Measurements from ENCODE around the gene SLC12A1. TPM values are rescaled to one million over a fixed set of nuclear protein-coding genes. Genes with fewer than 3 reads are reported as not detected.

SLC12A1 gene
- total RNA-seq, 1 donor from 2014 or later, result not detected

- H3K36me3 ChIP-seq (ENCODE audit: control insufficient read depth, insufficient read depth, low read length), result no peaks in the 10 kb centered on the region
- FAIRE-seq, result no peak
- H3K27me3 ChIP-seq (ENCODE audit: control insufficient read depth, insufficient read depth, low read length), result peaks cover 1% of the 10 kb centered on the region
- DNase-seq (ENCODE audit: low read depth), result peak; percentile 44
- peak overlapping the region; percentile 46 for H3K4me3 ChIP-seq (ENCODE audit: low read depth, low read length)
- TF ChIP-seq CTCF (IDR thresholded peaks at IDR 0.05; ENCODE audit: insufficient read depth, low read length, severe bottlenecking), result no peak
Observed at GRCh38 chr15:48177383-48177765, 28.7 kb upstream of the SLC12A1 start.

GRCh38 chr15:48177766-48178647, 28.1 kb upstream of the SLC12A1 start, which contains the start of gene MYEF2:
Gene MYEF2, minus strand, starts transcription at chr15:48178295. Its CDS starts 58 bp downstream, at chr15:48178237.
- peak; percentile 1 for TF ChIP-seq CTCF (IDR thresholded peaks at IDR 0.05; ENCODE audit: insufficient read depth, low read length, severe bottlenecking)
- Histone ChIP-seq H3K36me3 (ENCODE audit: control insufficient read depth, insufficient read depth, low read length) (no peaks in the 10 kb centered on the region), H3K4me3 (ENCODE audit: low read depth, low read length) (peak within 1 kb of the TSS; percentile 46), H3K27me3 (ENCODE audit: control insufficient read depth, insufficient read depth, low read length) (peaks cover 1% of the 10 kb centered on the region)
- FAIRE-seq, result no peak
- DNase-seq (ENCODE audit: low read depth), result peak; percentile 22

GRCh38 chr15:48178648-48178931, 27.5 kb upstream of the SLC12A1 start:
- H3K36me3 ChIP-seq (ENCODE audit: control insufficient read depth, insufficient read depth, low read length), result no peaks in the 10 kb centered on the region
- FAIRE-seq (no peak), DNase-seq (ENCODE audit: low read depth) (no peak)
- peaks cover 1% of the 10 kb centered on the region for H3K27me3 ChIP-seq (ENCODE audit: control insufficient read depth, insufficient read depth, low read length)
- TF ChIP-seq CTCF (IDR thresholded peaks at IDR 0.05; ENCODE audit: insufficient read depth, low read length, severe bottlenecking), result no peak
- no peak overlapping the region for H3K4me3 ChIP-seq (ENCODE audit: low read depth, low read length)

GRCh38 chr15:48182749-48183148, 23.4 kb upstream of the SLC12A1 start:
- H3K4me3 ChIP-seq (ENCODE audit: low read depth, low read length), result no peak overlapping the region
- no peaks in the 10 kb centered on the region for H3K36me3 ChIP-seq (ENCODE audit: control insufficient read depth, insufficient read depth, low read length)
- FAIRE-seq, result no peak
- peaks cover 1% of the 10 kb centered on the region for H3K27me3 ChIP-seq (ENCODE audit: control insufficient read depth, insufficient read depth, low read length)
- no peak for DNase-seq (ENCODE audit: low read depth)
- no peak for TF ChIP-seq CTCF (IDR thresholded peaks at IDR 0.05; ENCODE audit: insufficient read depth, low read length, severe bottlenecking)

- H3K4me3 ChIP-seq (ENCODE audit: low read depth, low read length), result no peak overlapping the region
- DNase-seq (ENCODE audit: low read depth) (no peak), FAIRE-seq (no peak)
- no peaks in the 10 kb centered on the region for H3K36me3 ChIP-seq (ENCODE audit: control insufficient read depth, insufficient read depth, low read length)
- no peak for TF ChIP-seq CTCF (IDR thresholded peaks at IDR 0.05; ENCODE audit: insufficient read depth, low read length, severe bottlenecking)
- H3K27me3 ChIP-seq (ENCODE audit: control insufficient read depth, insufficient read depth, low read length), result no peaks in the 10 kb centered on the region
Observed at GRCh38 chr15:48185529-48185928, 20.6 kb upstream of the SLC12A1 start.

GRCh38 chr15:48186271-48186670, 19.8 kb upstream of the SLC12A1 start:
- FAIRE-seq (no peak), DNase-seq (ENCODE audit: low read depth) (no peak)
- TF ChIP-seq CTCF (IDR thresholded peaks at IDR 0.05; ENCODE audit: insufficient read depth, low read length, severe bottlenecking), result no peak
- no peaks in the 10 kb centered on the region for H3K36me3 ChIP-seq (ENCODE audit: control insufficient read depth, insufficient read depth, low read length)
- H3K27me3 ChIP-seq (ENCODE audit: control insufficient read depth, insufficient read depth, low read length), result peaks cover 2% of the 10 kb centered on the region
- no peak overlapping the region for H3K4me3 ChIP-seq (ENCODE audit: low read depth, low read length)

All from bronchial epithelial cell (primary cell).